Head of caudate nucleus (tissue), 42 donors: ENCODE data around the gene SLC26A1.
"Not testable (repeated sequence)": the region's sequence is repeated elsewhere in the genome, so short reads cannot be mapped to it uniquely, and the experiment has no call there.

Source experiments
- DNase-seq, 42 donors: peaks; one replicate each; pipeline versions ENCODE4 v3.0.0 to v3.0.0-alpha.2; 2020 to 2021; ENCODE audit warnings: mixed read lengths in 7 of 42
- intact Hi-C: fragments of 100-400 bp; cut with DNase I; formaldehyde crosslinking; loops from one replicate; pipeline ENCODE4 v1.15.0; 2022

Gene SLC26A1

GRCh38 chr4:990746-991367 is 2.3 kb downstream of the SLC26A1 start:
- intact Hi-C loops, result no loop called here
- no peak for DNase-seq

- DNase-seq, result no peak
- intact Hi-C loops, result no loop called here
Measured at GRCh38 chr4:989722-990471, 3.3 kb downstream of the SLC26A1 start.

- intact Hi-C loops, result no loop called here
- no peak for DNase-seq
Measured at GRCh38 chr4:988726-989721, 4.2 kb downstream of the SLC26A1 start.

- intact Hi-C loops, result no loop called here
- DNase-seq, result no peak
Measured at GRCh38 chr4:987624-988513, 5.3 kb downstream of the SLC26A1 start.

GRCh38 chr4:986879-987623 is 6.2 kb downstream of the SLC26A1 start, which contains the start of gene IDUA:
TSS of gene IDUA (plus strand) at chr4:987044. CDS start at chr4:987085, 41 bp downstream.
- intact Hi-C loops, result no loop called here
- peak; percentile 70 to 97 (median 92) for DNase-seq

- peak in 2 of 42 donors; percentile 27 to 44 for DNase-seq
- intact Hi-C loops, result no loop called here
Measured at GRCh38 chr4:986428-986878, 6.8 kb downstream of the SLC26A1 start.

GRCh38 chr4:985123-985830 is 7.9 kb downstream of the SLC26A1 start:
- peak in 34 of 42 donors; percentile 32 to 74 (median 54) for DNase-seq
- intact Hi-C loops, result no loop called here

GRCh38 chr4:984336-985054 is 8.7 kb downstream of the SLC26A1 start:
- intact Hi-C loops, result no loop called here
- DNase-seq, result no peak

- intact Hi-C loops, result no loop called here
- no peak for DNase-seq
Measured at GRCh38 chr4:982814-983213, 10.4 kb downstream of the SLC26A1 start.

- intact Hi-C loops, result no loop called here
Measured at GRCh38 chr4:982291-982690, 10.9 kb downstream of the SLC26A1 start.

GRCh38 chr4:978957-979701 is 14.1 kb downstream of the SLC26A1 start:
- no peak for DNase-seq
- intact Hi-C loops, result no loop called here

More at GRCh38 chr4:982291-982690, 10.9 kb downstream of the SLC26A1 start:
- DNase-seq, result no peak

GRCh38 chr4:976016-976415 is 17.2 kb downstream of the SLC26A1 start:
- DNase-seq, intact Hi-C loops: not testable (repeated sequence)

- DNase-seq, result no peak
- intact Hi-C loops, result loop anchor here (5.0 kb wide), 1 partner anchor 42 kb away; the partner anchor contains the start of genes GAK and TMEM175
Measured at GRCh38 chr4:974668-975067, 18.5 kb downstream of the SLC26A1 start.

GRCh38 chr4:973431-974397 is 19.5 kb downstream of the SLC26A1 start, which contains the start of gene DGKQ:
TSS of gene DGKQ (minus strand) at chr4:973569. CDS start at chr4:973482, 87 bp downstream.
- intact Hi-C loops, result loop anchor here (5.0 kb wide), 1 partner anchor 41 kb away; the partner anchor contains the start of genes GAK and TMEM175
- peak; percentile 73 to 96 (median 92) for DNase-seq
